DMS53 (cell line): ENCODE measurements around the gene LIPT2.

ENCODE experiments used
- DNase-seq: peaks from one replicate; lab custom pipeline; 2025; lab: John Stamatoyannopoulos, UW

The LIPT2 gene

DNA sequence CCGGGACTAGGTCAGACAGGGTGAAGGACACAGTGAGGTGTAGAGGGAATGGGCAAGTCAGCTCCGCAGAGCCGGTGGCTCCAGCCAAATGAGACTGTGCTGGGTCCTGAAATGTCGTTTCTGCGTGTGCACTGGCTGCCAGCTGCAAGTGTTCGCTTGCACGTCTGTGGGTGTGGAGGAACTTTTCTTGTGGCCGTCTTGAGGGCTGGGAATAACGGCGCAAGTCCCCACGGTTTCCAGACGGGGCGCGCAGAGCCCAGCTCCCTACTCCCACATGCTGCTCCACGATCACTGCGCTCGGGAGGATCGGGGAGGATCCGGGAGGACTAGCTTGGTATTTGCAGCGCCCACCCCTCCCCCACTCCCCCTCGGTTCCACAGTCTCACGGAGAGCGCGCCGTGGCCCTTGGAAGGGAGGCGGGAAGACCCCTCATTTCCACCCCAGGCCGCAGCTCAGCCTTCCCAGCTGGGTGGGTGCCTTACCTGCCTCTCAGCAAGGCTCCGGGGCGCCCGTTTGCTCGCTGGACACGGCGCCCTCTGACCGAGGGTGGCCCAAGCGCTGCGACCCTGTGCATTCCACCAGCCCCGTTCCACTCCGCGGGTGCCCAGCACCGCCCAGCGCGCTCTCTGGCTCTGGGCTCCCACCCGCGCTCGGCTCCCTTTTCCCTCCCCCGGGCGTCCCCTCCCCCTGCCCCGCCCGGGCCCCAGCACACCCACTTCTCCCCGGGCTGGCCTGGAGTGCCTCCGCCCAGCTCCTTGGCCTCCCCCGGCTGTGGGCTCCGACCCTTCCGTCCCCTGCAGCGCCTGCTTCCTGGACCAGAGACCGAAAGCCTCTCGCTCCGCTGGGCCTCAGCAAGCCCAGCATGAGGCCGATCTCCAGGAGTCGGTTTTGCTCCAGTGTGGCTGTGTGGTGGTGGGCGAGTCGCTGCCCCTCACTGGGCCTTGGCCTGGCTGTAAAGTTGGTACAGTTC is 26.3 kb downstream of the LIPT2 start, which contains the start of gene KCNE3:
Gene KCNE3 (minus strand): TSS at position 634 of the 970 bp plus-strand sequence. CDS start 9,986 bp downstream, outside the sequence.
- peak; percentile 61 for DNase-seq

DNA sequence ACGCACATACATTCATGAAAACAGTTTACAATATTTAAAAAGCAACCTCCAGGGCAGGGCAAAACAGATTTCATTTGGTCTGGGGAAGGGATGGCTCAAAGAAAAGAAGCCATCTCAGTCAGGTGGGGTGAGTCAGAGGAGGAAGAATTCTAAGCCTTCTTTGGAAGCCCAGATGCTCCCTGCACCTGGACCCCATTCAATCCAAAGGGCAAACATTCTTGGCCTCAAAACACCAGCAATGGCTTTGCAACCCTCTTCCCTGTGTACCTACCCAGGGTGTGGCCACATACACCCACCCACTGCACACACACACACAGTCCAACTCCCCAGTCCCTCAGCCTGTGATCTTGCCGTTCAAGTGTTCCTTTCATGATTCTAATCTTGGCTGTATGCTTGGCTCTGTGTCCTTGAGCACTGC is 28.2 kb downstream of the LIPT2 start:
- peak; percentile 34 for DNase-seq

DNA sequence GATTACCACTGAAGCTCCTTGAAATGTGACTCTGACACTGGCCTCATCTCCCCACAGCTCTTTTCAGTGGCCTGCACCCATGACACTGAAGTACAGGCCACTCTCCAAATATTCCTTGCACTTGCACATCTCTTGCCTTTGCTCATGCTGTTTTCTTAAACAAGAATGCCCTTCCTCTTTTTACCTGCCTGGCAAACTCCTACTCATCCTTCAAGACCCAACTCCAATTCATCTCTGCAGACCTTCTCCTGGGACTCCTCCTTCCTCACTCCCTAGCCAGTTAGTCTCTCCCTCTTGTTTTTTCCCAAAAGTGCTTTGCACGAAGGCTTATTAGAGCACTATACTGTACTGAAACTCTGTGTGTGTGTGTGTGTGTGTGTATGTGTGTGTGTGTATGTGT is 28.8 kb downstream of the LIPT2 start:
- no peak for DNase-seq

DNA sequence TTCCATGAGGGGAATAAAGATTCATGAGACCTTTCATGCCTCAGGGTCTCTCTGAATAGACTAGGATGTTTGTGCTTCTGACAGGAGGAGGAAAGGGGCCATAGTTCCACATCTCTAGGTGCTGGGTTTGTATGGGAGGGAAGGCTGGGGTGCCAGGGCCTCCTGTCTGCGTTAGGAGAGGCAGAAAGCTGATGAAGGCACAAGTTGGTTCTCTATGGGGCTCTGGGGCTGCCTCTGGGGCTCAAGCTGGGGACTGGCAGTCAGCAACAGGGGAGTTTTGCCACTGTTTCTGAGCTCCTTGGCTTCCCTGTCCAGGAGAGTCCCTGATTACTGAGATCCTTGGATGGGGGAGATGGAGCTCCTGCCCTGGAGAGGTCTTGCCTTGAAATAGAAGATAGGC is 30.3 kb downstream of the LIPT2 start:
- DNase-seq: no peak

DNA sequence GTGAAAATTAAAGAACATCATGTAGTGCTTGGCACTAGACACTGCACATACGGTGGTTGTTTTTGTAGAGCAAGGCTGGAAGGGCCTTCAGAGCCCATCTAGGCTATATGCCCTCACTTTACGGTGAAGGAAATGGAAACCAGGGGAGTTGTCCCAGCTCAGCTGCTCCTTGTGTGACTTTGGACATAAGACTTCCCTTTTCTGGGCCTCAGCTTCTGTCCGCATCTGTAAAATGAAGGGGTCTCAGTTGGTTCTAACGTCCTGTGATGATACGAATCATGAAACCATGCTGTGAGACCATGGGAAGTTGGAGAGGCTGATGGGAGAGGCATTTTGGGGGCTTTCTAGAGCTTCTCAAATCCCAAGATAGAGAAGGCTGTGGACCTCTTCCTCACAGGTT is 30.9 kb downstream of the LIPT2 start:
- no peak for DNase-seq

DNA sequence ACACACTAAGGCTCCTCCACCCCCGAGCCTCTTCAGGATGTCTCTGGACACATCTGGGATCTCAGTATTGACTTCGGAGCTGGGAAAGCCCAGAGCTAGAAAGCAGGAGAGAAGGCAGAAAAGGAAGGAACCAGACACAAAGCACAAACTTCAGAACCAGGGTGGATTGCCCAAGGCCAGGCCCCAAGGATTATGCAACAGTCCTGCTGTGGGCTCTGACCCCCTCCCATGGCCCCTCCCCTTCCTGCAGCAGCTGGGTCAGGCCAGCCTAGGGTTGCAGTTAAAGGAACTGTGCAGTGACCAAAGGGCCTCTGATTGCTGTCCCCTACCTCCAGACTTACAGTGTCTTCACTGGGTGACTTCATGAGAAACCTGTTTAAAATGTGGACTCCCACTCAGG is 31.5 kb downstream of the LIPT2 start:
- DNase-seq: no peak

DNA sequence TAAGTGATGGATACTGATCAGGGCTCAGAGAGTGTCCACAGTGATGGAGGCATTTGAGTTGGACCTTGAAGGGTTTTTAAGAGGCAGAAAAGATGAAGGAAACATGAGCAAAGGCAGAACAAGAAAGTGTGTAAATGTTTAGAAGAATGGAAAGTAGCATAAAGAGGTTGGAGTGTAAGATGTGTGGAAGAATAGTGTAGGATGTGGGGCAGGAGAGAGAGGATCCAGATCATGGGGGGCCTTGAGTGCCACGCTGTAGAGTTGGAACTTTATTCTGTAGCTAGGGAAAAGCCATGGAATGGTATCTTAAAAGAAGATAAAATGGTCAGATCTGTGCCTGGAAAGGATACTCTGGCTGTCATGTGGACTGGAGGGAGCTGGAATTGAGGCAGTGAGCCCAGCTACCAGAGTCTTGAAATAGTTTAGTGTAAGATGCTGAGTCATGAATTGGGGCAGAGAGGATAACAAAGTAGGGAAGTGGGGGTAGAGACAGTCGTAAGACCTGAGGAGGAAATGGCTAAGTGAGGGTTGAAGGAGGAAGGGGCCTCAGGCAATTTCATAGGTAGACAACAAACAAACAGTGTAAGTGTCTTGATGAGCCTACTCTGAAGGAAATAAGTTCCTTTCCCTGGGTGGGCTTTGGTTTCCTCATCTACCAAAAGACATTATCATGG is 32.9 kb downstream of the LIPT2 start:
- no peak for DNase-seq

DNA sequence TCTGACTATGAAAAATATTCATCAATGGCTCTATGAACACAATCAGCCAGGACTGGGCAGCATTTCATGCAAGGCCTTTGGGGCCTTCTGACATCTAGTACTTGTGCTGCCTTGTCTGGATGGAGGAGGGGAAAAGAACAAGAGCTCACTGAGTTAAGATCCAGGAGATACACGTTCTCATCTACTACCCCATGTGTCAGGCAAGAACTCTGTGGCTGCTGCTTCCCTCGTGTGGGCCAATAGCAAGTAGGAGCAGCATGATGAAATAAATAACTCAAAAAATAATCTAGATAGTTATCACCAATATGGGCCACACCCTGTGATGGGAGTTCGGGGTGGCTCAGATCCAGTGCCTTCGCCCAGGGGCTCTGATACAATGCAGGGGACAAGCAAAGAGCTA is 33.5 kb downstream of the LIPT2 start:
- no peak for DNase-seq

DNA sequence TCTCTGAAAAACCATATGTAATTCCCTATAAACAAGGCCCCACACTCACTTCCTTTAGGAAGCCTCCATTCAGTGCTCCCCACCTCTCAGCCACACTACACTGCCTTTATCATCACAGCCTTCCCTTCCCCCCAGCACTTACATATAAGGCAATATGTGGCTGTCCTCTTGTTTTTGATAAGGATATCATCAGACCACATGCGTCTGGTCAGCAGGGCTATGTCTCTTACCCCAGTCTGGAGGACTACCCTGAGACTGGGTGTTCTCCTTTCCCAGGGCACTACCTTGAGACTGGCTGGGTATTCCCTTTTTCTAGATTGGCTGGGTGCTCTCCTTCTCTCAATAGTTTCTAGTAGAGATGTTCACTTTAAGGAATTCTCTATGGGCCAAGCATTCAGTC is 33.9 kb downstream of the LIPT2 start:
- DNase-seq: no peak

DNA sequence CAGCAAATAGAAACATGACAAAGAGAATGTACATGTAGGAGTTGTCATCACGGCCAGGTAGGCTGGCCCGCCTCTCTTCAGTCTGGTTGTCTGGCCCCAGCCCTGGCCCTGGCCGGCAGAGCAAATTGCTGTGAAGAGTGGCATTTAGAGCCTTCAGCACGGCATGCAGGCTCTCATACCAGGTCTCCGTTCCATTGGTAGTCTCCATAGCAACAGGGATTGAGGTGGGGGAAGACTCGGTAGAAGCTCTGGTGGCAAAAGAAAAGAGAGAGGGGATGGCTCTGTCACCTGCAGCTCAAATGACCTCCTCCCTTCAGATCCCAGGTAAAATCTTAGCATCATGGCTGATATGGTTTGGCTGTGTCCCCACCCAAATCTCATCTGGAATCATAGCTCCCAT is 36.2 kb downstream of the LIPT2 start:
- DNase-seq: no peak

DNA sequence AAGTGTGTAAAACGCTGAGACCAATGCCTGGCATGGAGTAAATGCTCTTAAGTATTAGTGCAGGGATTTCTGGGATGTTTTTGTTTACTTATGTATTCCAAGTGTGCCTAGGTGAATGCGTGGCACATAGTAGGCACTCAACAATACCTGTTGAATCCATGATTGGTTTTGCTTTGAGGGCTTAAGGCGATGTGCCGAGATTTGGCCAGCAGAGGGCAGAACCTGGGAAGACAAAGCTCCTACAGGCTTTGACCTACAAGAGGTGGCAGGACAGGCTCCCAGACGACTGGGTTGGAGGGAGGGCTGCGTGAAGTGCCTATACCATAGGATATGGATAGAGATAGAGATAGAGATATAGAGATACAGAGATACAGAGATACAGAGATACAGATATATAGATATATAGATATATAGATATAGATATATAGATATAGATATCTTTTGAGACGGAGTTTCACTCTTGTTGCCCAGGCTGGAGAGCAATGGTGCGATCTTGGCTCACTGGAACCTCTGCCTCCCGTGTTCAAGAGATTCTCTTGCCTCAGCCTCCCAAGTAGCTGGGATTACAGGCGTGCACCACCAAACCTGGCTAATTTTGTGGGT is 40.0 kb downstream of the LIPT2 start:
- peak; percentile 94 for DNase-seq

DNA sequence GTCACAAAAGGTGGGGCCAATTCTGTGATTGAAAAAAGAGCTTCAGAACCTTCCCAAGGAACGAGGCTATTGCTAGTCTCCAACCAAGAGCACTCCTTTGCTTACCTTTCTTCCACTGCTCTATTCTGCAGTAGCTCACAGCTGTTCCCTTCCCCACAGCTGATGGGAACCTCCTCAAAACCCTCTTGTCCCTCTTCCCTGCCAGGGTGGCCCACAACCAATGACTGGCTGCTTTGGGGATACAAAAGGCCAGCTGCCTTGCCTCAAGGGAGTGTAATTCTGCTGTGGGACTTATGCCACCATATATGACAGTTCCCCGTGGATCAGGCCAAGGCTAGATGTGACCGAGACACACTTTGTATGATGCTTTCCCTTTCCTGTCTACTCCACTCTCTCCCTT is 41.2 kb downstream of the LIPT2 start:
- no peak for DNase-seq

DNA sequence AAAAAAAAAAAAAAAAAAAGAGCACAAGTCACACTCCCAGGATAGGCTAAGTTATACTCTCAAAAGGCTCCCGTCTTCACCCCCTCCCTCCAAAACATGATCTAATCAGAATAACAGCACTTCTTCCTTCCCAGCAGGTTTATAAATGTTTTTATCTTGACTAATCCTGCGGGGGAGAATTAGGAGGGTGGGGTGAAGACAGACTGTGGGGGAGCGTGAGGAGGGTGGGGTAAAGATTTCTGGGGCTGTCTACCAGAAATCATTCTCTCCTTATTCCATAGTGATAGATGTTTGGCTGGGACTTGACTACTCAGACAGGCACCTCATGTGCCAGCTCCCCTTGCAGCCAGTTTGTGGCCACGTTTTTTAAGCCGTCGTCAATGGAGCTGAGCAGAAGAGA is 43.2 kb downstream of the LIPT2 start:
- DNase-seq: no peak

DNA sequence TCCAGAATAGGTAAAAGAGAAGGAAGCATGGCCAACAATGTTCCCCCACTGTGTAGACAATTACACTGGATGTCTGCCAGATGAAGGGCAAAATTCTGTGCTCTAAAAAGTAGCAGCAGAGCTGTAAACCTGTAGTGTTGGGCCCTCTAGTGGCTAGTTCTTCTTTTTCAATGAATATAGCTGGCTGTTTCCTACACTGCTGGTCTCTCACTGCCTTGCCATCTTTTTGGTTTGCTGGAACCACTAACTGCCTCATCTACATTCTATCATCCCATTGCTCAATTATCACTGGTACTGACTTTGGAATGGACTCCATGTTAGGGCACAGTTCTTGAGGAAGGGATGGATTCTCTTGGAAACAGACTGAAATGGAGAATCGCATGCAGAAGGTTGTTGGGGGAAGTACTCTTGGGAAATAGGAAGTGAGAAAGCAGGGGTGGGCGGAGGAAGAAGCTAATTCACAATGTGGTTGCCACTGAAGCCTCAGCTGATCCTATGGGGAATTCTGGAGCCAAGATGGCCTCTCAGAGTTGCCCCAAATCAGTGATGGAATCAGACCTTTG is 44.1 kb downstream of the LIPT2 start:
- peak; percentile 96 for DNase-seq

DNA sequence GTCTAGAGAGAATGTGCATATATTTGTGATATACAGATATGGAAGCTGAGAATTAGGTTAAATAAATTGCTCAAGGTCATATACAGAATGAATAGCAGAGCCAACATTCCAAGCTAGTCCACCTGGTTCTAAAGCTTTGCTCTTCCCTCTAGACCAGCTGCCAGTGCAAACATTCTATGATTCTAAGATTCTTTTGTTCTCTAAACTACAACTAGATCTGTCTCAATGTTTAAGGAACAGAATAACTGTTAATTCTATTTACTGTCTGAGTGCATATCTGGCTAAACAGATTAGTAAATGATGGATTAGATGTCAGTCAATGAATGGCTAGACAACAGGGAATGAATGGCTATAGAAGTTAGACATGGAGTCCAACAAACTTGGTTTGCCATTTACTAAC is 45.8 kb downstream of the LIPT2 start:
- no peak for DNase-seq

DNA sequence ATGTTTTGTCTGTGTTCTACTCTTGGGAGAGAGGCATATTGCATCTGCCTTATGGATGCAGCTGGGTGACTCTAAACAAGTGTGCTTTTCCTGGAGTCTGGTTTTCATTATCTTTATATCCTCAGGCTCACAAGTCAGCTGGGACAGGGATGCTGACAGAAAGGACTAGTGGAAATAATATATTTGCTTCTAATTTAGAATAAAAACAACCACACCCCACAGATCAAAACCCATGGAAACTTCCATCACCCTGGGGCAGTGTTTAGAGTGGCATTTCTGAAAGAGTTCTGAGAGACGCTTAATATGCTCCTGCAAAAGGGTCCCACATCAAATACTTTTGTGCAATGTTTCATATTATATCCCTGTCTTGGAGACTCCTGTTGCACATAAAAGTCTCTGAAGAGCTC is 47.0 kb downstream of the LIPT2 start:
- DNase-seq: no peak

DNA sequence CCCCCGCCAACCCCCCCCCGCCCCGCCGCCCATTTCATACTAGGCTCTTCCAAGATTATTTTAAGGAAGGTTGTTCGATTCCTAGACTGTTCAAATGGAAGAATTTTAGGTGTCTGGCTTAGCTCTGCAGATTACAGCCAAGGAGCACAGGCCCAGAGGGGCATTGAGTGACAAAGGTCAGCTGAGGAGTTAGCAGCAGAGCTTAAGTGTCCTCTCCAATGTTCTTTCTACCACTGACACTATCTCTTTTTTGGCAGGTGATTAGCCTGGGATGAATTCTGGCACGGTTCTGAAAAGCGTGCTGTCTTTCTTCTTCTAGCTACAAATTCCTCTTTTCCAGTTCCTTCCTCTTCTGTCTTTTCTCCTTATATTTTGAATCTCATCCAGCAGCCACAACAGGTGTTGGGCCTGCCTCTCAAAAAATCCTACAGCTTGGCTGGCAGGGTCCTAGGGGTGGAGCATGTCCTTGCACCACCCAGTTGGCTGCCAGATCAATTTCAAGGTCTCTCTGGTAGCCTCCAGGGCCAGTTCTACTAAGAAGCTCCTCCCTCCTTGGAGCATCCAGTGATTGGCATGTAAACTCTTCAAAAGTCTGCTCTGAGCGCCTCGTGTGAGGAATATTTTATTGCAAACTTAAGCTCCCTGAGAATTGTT is 49.2 kb downstream of the LIPT2 start:
- no peak for DNase-seq

DNA sequence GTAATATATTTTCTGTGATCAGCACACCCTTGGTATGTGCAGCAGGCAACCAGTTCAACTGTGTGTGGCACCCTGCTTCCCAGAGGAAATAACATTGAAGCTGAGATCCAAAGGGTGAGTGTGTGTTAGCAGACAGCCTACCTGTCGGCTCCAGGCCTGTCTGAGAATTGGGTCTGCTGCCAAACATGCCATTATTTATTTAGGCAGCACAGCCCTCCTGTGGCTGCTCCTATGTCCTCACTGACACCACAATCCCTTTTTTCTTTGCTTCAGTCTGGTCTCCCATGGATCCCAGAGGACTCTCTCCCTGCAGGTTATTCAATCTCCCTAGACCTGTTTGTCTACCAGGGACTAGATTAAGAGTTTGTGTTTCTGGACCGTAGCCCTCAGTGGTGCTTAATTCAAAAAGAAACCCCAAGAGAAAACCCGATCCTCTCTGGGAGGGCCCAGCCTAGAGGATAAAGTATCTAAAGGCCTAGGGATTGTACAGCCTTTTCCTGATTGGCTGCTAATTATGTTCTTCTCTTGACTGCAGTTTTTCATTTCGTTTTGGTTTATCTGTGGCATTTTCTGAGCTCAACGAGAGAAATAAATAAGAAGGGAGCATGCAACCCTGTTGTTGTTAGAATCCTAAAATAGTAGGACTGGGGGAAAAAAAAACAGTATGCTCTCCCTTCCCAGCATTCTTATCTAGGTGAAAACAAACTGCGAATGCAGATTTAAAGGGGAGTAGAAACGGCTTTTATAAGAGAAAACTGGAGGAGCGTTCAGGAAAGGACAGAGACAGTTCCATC is 50.3 kb downstream of the LIPT2 start:
- peak; percentile 93 for DNase-seq

DNA sequence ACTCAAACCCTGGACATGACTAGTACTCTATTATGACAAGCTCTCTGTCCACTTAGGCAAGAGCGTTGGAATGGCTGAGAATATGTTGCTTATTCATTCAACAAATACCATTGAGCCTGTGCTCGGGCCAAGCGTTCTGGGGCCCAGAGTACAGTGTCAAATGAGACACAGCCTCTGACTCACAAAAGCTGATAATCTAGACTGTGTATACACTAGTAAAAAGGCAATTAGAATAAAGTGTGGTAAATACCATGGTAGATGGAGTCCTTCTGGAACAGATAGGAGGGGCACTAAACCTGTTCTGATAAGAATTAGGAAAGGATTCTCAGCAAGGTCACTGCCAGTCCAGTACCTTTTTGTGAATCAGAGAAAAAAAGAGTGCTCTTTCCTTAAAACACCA is 50.9 kb downstream of the LIPT2 start:
- DNase-seq: peak; percentile 57
